Astrocyte of the cerebellum (primary cell): ENCODE results near the gene KIRREL3.

ENCODE experiments used
- DNase-seq: peaks from one replicate; pipeline ENCODE4 v3.0.0-alpha.2; 2011; ENCODE audit warnings: low read depth
- H3K4me3 ChIP-seq: 2 replicates; pipeline ENCODE4 v1.5.1; 2011; ENCODE audit warnings: mild to moderate bottlenecking, low read depth, low read length, moderate library complexity
- in situ Hi-C: cut with HindIII; loops from 2 replicates; pipeline ENCODE4 v1.10.0; 2017; ENCODE audit warnings: low sequenced_read_pairs
- TF ChIP-seq, protein P1 (sequence below): IDR thresholded peaks from 2 replicates; pipeline ENCODE4 v1.5.1; 2012; ENCODE audit warnings: low read length, low read depth, moderate library complexity, mild to moderate bottlenecking; ENCODE audit errors: missing control alignments

KIRREL3 gene

GRCh38 chr11:126891556-126892217 is 108.9 kb downstream of the KIRREL3 start:
- in situ Hi-C loops, result no loop called here
- TF ChIP-seq, protein P1, sequence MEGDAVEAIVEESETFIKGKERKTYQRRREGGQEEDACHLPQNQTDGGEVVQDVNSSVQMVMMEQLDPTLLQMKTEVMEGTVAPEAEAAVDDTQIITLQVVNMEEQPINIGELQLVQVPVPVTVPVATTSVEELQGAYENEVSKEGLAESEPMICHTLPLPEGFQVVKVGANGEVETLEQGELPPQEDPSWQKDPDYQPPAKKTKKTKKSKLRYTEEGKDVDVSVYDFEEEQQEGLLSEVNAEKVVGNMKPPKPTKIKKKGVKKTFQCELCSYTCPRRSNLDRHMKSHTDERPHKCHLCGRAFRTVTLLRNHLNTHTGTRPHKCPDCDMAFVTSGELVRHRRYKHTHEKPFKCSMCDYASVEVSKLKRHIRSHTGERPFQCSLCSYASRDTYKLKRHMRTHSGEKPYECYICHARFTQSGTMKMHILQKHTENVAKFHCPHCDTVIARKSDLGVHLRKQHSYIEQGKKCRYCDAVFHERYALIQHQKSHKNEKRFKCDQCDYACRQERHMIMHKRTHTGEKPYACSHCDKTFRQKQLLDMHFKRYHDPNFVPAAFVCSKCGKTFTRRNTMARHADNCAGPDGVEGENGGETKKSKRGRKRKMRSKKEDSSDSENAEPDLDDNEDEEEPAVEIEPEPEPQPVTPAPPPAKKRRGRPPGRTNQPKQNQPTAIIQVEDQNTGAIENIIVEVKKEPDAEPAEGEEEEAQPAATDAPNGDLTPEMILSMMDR, result no peak
- DNase-seq, result no peak
- H3K4me3 ChIP-seq, result no peak overlapping the region

DNA sequence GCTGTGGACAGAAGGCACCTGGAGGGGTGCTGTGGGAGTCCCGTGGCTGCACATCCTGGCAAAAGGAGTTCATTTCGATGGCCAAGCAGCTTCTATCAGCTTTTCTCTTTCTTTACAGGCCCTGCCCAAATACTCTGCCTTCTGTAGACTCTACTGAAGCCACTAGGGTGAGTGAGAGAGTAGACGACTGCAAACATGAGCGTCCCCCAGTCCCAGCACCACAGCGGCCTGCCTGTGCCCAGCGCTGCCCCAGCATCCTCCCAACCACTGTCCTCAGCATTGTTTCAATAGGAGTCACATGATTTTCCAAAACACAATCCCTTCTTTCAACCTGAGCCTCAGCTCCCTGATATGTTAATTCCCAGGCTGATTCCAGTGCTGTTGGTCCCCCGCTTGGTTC is 110.0 kb downstream of the KIRREL3 start:
- TF ChIP-seq, protein P1, result no peak
- no peak overlapping the region for H3K4me3 ChIP-seq
- in situ Hi-C loops, result no loop called here
- DNase-seq, result no peak

DNA sequence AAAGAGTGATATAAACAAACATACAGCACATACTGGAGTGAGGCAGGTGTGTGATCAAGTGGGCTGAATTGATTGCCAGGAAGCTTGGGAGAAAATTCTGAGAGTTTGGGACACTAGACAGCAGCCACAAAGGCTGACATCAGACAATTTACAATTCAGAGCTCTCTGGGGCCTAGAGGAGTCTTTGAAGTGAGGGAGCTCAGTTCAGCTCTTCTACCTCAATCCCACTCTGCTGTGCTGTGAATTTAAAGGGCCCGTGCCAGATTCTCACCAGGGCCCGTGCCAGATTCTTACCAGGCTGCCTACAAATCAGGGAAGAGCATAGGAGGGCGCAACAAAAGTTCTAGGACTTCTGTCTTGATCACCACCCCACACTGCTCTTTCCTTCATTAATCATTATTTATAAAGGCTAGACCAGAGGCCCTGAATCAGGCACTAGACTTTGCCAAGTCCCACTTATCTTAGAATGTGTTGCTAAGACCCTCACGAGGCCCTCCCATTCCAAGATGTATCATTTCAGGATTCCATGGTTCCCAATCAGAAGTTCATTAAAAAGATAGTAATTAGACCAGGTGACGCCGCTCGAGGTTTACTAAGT is 112.4 kb downstream of the KIRREL3 start:
- TF ChIP-seq, protein P1, result no peak
- no peak overlapping the region for H3K4me3 ChIP-seq
- no peak for DNase-seq
- in situ Hi-C loops, result no loop called here

DNA sequence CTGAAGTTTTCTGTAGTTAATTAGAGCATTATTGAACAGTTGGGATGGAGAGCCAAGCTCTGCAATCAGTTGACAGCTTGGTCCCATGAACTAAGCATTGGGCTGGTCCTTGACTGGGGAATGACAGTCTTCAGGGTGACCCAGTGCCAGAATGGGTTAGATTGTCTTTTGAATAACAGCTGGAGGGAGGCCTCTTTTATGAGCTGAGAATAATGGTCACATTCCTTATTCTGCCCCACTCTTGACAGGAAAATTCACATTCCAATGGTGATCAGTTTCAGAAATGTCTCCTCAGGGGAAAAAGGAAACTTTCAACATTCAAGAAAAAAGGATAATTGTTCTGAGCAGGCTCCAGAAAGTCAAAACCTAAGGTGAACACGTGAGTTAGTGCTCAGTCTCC is 113.9 kb downstream of the KIRREL3 start:
- TF ChIP-seq, protein P1, result no peak
- in situ Hi-C loops, result no loop called here
- H3K4me3 ChIP-seq, result no peak overlapping the region
- DNase-seq, result no peak

DNA sequence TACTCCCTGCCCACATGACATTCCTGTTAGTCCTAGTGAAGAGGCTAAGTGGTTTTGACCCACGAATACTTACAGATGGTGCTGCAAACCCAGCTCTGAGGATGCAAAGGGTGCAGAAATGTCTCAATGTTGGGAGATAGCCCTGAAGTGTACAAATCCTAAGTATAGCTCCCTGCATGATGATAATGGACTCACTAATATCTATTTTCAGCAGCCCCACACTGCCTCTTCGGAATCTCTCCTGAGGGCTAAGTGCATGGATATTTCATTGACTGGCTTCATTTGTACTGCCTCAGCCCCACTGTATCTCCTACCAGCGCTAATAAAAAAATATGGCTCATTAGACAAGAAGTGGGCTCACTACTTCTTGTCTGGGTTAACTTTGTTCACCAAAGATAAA is 114.5 kb downstream of the KIRREL3 start:
- no peak for DNase-seq
- in situ Hi-C loops, result no loop called here
- H3K4me3 ChIP-seq, result no peak overlapping the region
- TF ChIP-seq, protein P1, result no peak

GRCh38 chr11:126884594-126884993 is 116.0 kb downstream of the KIRREL3 start:
- no peak for DNase-seq
- in situ Hi-C loops, result no loop called here
- TF ChIP-seq, protein P1, result no peak
- H3K4me3 ChIP-seq, result no peak overlapping the region
